Measurements from ENCODE around the gene PDCD4.

PDCD4 gene

DNA sequence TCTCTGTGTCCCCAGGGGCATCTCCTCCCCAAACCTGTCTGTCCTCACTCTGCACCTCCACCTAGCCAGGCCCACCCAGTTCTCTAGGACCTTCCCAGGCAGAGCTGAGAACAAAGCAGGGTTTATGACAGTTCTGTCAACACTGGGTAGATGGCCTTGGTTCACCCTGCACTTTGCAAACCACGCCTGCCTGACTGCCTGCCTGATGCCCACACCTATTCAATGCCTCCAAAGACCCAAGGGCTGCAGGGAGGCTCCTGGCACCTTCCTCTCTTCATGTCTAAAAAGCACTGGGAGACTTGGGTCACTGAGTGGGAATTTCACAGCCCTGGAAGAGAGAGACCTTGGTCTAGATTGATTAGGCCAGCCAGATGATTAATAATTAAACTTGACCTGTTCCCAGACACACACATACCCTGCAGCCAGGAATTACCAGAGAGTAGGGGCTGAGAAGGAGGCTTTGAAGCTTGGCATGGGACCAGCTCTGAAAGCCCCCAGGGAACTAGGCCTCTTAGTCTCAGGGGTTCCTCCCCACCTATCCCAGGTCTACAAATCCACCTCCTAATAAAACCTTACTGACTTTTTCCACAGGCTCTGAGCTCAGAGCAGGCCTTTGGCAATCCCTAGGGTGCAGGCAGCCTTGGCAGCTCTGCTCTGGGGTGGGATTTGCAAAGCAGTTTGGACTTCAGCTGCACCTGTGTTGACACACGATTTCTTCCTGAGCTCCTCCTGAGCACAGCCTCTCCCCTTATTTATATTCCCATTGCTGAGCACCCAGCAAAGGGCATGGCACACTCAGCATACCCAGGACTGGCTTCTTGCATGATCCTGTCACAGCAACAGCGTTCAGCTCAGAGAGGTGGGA is 25.7 kb upstream of the PDCD4 start:
- no peak for DNase-seq (ENCODE audit: low read depth)
- TF ChIP-seq, protein P1, sequence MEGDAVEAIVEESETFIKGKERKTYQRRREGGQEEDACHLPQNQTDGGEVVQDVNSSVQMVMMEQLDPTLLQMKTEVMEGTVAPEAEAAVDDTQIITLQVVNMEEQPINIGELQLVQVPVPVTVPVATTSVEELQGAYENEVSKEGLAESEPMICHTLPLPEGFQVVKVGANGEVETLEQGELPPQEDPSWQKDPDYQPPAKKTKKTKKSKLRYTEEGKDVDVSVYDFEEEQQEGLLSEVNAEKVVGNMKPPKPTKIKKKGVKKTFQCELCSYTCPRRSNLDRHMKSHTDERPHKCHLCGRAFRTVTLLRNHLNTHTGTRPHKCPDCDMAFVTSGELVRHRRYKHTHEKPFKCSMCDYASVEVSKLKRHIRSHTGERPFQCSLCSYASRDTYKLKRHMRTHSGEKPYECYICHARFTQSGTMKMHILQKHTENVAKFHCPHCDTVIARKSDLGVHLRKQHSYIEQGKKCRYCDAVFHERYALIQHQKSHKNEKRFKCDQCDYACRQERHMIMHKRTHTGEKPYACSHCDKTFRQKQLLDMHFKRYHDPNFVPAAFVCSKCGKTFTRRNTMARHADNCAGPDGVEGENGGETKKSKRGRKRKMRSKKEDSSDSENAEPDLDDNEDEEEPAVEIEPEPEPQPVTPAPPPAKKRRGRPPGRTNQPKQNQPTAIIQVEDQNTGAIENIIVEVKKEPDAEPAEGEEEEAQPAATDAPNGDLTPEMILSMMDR (IDR thresholded peaks at IDR 0.05; ENCODE audit: low read depth, low read length, missing control alignments), result no peak
- H3K4me3 ChIP-seq (ENCODE audit: low read depth, low read length), result no peak overlapping the region

GRCh38 chr10:110847374-110847773 is 24.4 kb upstream of the PDCD4 start:
- TF ChIP-seq, protein P1 (IDR thresholded peaks at IDR 0.05; ENCODE audit: low read depth, low read length, missing control alignments), result no peak
- no peak overlapping the region for H3K4me3 ChIP-seq (ENCODE audit: low read depth, low read length)
- DNase-seq (ENCODE audit: low read depth), result no peak

DNA sequence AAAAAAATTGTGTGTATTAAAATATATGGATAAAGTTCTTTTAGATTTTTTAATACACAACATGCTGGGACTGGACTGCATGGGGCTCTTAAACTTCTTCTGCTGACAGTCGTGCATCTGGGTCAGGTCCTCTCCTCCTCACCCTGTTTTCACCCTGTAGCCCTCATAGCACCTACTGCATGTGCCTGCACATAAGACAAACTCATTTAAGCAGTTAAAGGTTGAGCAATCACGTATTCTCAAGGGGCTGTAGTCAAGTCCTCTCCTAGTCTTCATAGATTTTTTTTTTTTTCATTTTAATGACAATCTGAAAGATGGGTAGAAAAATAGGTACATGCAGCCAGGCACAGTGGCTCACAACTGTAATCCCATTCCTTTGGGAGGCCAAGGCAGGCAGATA is 23.6 kb upstream of the PDCD4 start:
- DNase-seq (ENCODE audit: low read depth), result no peak
- H3K4me3 ChIP-seq (ENCODE audit: low read depth, low read length), result no peak overlapping the region
- TF ChIP-seq, protein P1 (IDR thresholded peaks at IDR 0.05; ENCODE audit: low read depth, low read length, missing control alignments), result no peak

DNA sequence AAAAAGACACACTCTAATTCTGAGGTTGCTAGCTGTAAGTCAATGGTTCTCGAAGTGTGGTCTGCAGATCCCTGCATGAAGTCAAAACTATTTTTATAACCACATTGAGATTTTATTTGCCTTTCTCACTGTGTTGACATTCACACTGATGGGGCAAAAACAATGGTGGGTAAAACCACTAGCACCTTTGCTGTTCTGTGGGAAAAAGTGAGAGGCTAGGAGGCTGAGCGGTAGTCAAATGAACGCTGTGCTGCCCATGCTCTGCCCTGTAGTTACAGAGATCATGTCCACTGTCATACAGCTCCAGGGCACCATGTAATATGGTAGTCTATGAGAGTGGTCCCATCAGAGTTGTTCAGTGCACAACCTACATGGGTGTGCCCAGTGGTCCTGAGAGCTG is 21.6 kb upstream of the PDCD4 start:
- TF ChIP-seq, protein P1 (IDR thresholded peaks at IDR 0.05; ENCODE audit: low read depth, low read length, missing control alignments), result no peak
- DNase-seq (ENCODE audit: low read depth), result no peak
- H3K4me3 ChIP-seq (ENCODE audit: low read depth, low read length), result no peak overlapping the region

GRCh38 chr10:110851020-110851612 is 20.6 kb upstream of the PDCD4 start:
- no peak overlapping the region for H3K4me3 ChIP-seq (ENCODE audit: low read depth, low read length)
- TF ChIP-seq, protein P1 (IDR thresholded peaks at IDR 0.05; ENCODE audit: low read depth, low read length, missing control alignments), result no peak
- no peak for DNase-seq (ENCODE audit: low read depth)

DNA sequence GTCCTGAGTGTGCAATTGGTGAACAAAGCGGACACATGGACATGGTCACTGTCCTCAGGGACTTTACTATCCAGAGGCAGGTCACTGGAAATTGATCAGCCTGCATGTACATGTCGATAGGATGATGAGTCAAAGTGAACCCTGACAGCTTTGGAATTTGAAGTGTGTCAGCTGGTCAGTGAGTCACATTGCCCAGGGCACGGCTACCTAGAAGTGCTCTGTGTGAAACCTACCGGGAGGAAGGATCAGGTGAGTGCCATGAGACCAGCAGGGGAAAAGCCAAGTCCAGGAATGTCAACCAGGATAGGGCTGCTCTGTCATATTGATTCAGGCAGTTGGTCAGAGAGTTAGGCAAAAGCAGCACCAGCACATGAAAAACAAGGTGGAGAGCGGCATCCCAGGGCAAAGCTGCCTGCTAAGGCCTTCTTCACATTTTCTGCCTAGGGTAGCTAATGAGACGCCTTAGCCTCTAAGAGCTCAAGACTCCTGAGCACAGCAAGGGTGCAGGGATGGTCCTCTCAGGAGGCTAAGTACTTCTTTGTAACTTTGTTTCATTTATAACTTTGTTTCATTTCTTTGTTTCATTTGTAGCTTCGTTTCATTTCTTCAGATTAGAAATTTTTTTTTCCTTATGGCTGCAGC is 19.4 kb upstream of the PDCD4 start:
- TF ChIP-seq, protein P1 (IDR thresholded peaks at IDR 0.05; ENCODE audit: low read depth, low read length, missing control alignments), result no peak

More for the DNA sequence above, 19.4 kb upstream of the PDCD4 start:
- no peak for DNase-seq (ENCODE audit: low read depth)
- H3K4me3 ChIP-seq (ENCODE audit: low read depth, low read length), result no peak overlapping the region
